C4-2B (cell line): ENCODE data around the gene NPVF.

Experiments used
- H3K27ac ChIP-seq: fragments of 450-650 bp; 2 replicates; pipeline ENCODE4 v1.5.1; 2017
- CTCF ChIP-seq: fragments of 450-650 bp; conservative IDR thresholded peaks from 2 replicates; pipeline ENCODE4 v1.5.1; 2017; ENCODE audit warnings: mild to moderate bottlenecking
- ZFX ChIP-seq: fragments of 450-650 bp; IDR thresholded peaks from 2 replicates; pipeline ENCODE4 v1.6.1; 2017

Gene NPVF, protein sequence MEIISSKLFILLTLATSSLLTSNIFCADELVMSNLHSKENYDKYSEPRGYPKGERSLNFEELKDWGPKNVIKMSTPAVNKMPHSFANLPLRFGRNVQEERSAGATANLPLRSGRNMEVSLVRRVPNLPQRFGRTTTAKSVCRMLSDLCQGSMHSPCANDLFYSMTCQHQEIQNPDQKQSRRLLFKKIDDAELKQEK

GRCh38 chr7:25228386-25228785, at the start of gene NPVF:
Gene NPVF (minus strand): TSS chr7:25228486. CDS start chr7:25228439, 47 bp downstream.
- TF ChIP-seq ZFX: no peak
- no peak for TF ChIP-seq CTCF
- H3K27ac ChIP-seq: no peak within 1 kb of the TSS

DNA sequence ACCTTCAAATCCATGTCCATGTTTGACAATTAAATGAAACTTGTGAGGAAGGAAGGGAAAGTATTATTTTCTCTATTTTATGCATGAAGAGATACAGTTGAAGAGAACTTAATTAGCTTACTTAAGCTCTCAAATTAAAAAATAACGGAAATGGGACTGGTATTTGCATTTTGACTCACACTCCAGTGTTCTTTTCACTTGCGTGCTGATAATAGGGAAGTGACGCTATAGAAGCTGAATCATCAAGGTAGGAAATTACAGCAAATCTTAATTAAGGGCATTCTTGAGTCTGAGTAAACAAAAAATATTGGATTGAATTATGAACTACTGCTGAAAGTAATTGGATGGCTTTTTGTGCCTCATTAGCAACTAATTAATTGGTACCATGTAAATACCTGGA, 44.0 kb upstream of the NPVF start:
- no peak overlapping the region for H3K27ac ChIP-seq
- TF ChIP-seq ZFX (no peak), CTCF (no peak)

DNA sequence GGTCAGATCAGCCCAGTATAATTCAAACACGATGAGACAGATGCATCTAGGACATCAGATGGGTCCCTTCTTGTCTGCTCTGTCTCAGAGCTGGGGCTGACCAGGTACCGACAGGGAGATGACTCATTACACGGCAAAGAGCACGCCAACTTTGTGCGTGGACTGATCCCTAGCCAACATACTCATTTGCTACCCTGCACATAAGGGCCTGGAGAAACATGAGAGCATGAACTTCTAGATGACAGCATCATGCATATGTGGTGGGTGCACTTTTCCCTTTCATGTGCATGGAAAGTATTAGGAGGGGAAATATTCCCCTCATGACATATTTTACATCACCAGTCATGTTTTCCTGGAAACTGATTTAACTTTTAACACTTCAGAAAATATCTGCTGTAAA, 35.1 kb upstream of the NPVF start:
- no peak for TF ChIP-seq CTCF
- no peak for TF ChIP-seq ZFX
- H3K27ac ChIP-seq: no peak overlapping the region

- H3K27ac ChIP-seq: 0 out of 2 replicates have a peak overlapping the region, but pooled peaks have one; percentile 1
- TF ChIP-seq ZFX (no peak), CTCF (no peak)
These were observed 34.3 kb upstream of the NPVF start for GRCh38 chr7:25262586-25262985.

DNA sequence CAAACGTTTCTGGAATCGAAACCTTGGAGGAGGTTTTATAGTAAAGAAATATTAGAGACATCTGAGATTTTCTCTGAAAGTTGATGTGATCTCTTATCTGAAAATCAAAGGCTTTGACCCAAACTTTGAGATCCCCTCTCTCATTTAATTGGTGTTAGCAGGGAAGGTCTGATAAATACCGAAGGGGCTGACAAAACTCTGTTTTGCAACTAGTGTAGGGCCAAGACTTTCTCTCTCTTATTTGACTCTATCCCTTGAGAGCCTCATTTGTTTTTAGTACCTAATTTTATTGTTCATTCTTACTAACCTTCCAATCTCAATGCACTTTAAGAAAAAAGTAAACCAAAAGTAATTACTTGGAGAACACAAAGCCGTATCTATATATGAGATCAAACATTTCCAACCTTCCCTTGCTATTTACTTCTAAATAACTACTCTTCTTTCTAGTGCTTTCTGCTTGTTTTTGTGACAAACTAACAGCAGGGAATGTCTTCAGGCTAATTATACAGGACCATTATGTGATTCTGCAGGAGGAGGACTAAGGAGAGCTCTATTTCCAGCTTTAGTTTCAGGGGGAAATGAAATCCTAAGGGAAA, 33.4 kb upstream of the NPVF start:
- no peak for TF ChIP-seq ZFX
- no peak for TF ChIP-seq CTCF

DNA sequence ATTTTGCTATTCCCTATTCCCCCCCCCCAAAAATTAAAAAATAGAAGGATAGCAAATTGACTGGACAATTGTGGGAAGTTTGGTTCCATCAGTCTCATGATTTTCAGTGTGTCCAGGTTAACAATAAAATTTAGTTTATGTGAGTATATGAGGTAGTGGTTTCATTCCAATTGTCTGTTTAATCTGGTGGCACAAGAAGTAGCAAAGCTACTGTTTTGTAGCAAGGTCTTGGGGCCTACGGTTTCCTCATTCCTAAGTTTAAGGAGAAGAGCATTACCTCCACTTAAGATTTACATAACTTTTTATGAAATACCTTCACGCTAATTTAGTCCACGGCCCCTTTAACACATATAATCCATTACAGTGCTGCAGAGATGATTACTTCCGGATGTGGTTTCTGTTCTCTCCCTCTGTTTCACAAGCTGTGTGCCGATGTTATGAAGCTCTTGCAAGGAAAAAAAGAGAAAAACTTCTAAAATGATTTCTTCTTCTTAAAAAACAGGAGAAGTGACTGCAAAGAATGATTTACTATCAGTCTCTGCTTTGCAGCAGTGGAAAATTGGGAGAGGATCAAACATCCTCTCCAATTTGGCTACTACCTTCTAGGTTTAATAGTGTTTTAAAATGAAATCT, 32.7 kb upstream of the NPVF start:
- no peak overlapping the region for H3K27ac ChIP-seq
- TF ChIP-seq ZFX: no peak
- no peak for TF ChIP-seq CTCF

More for the DNA sequence above, 33.4 kb upstream of the NPVF start:
- H3K27ac ChIP-seq: no peak overlapping the region

DNA sequence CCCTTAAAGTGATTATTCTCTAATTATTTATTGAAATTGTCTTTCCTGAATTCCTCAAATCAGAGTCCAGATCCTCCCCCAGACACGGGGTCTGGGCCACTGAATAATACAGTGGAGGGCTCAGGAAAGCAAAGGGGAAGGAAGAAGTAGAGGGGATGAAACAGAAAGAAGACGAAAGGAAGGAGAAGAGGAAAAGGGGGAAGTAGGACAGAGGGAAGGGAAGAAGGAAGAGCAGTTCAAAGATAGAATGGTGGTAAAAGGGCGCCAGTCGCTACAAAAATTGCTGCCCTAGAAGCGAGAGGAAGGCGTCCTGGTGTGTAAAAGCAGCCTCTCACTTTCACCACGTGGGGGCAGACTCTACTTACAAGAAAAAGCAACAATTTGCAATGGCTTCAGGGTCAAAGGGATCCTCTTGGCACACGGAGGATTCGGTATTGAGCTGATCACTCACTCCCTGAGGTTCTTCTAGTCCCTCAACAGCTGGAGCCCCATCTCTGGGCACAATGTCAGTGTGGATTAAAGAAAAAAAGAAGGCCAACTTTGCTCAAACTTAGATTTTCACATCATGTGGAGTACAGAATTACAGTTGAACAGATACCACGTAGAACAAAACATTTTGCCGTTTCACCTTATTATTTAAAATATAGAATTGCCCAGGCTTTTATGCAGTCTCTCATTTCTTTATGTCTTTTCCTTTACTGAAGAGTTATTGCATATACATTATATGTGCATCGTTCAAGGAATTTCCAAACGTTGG, 31.4 kb upstream of the NPVF start:
- H3K27ac ChIP-seq: no peak overlapping the region
- TF ChIP-seq CTCF (peak; percentile 92), ZFX (no peak)
